ENCODE measurements around the gene GNAT1.

DNA sequence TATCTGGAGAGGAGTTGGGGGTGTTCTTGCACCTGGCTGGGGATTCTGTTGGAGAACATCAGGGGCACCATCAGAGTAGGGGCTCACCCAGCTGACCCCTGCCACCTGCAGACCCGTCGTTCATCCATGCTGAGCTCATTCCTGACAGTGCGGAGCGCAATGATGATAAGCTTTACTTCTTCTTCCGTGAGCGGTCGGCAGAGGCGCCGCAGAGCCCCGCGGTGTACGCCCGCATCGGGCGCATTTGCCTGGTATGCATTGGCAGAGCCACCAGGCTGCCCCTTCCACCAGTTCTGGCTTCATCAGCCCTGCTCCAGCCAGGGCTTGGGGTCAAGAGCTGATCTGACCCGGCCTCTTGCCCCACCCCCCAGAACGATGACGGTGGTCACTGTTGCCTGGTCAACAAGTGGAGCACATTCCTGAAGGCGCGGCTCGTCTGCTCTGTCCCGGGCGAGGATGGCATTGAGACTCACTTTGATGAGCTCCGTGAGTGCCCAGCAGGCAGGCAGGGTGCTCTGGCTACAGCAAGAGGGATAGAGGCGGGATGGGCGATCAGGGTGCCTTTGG lies 8.8 kb upstream of the GNAT1 start:
- no peak for TF ChIP-seq CTCF (IDR thresholded peaks at IDR 0.05)
- TF ChIP-seq POLR2A (IDR thresholded peaks at IDR 0.05) = no peak
- TF ChIP-seq EP300 (IDR thresholded peaks at IDR 0.05) = no peak

Measured in ovary (tissue), 3 donors.